ENCODE measurements around the gene PARP9.

PARP9 gene

GRCh38 chr3:122564155-122564912 lies at the start of gene PARP9, which contains the start of gene DTX3L:
PARP9 (minus strand) TSS chr3:122564300; CDS start chr3:122559620, 4,680 bp downstream.
DTX3L (plus strand) TSS chr3:122564338; CDS start chr3:122564427, 89 bp downstream.
- DNase-seq (ENCODE audit: low spot score), result peak; percentile 91
- no peak for TF ChIP-seq CTCF (conservative IDR thresholded peaks at IDR 0.05; ENCODE audit: low read depth)
- H3K27ac ChIP-seq, result peak within 1 kb of the TSS; percentile 80
- CTCF ChIA-PET, result interaction anchor here (0.5 to 0.8 kb wide), 4 partner anchors 28 to 114 kb away, joined by 3 to 4 read pairs (median 3); no protein-coding TSS in a partner anchor
- POLR2A ChIA-PET (ENCODE audit: low non-redundant PET), result interaction anchor here (1.0 kb wide), 2 partner anchors 115 to 230 kb away, joined by 3 to 4 read pairs; partner anchors contain the start of gene HSPBAP1

- CTCF ChIA-PET, result interaction anchor here (0.7 to 0.9 kb wide), 2 partner anchors 20 to 33 kb away, joined by 4 to 5 read pairs; no protein-coding TSS in a partner anchor
Observed at GRCh38 chr3:122612696-122613095, 48.6 kb upstream of the PARP9 start.

GRCh38 chr3:122609798-122610559 lies 45.9 kb upstream of the PARP9 start:
- DNase-seq (ENCODE audit: low spot score), result peak; percentile 80
- TF ChIP-seq CTCF (conservative IDR thresholded peaks at IDR 0.05; ENCODE audit: low read depth), result no peak
- H3K27ac ChIP-seq, result no peak overlapping the region
- POLR2A ChIA-PET (ENCODE audit: low non-redundant PET), result no interaction called here
- CTCF ChIA-PET, result no interaction called here

More at GRCh38 chr3:122612696-122613095, 48.6 kb upstream of the PARP9 start:
- H3K27ac ChIP-seq, result no peak overlapping the region
- POLR2A ChIA-PET (ENCODE audit: low non-redundant PET), result no interaction called here
- no peak for DNase-seq (ENCODE audit: low spot score)
- no peak for TF ChIP-seq CTCF (conservative IDR thresholded peaks at IDR 0.05; ENCODE audit: low read depth)

GRCh38 chr3:122608916-122609315 lies 44.8 kb upstream of the PARP9 start:
- ChIA-PET POLR2A (ENCODE audit: low non-redundant PET) (no interaction called here), CTCF (no interaction called here)
- no peak for DNase-seq (ENCODE audit: low spot score)
- no peak for TF ChIP-seq CTCF (conservative IDR thresholded peaks at IDR 0.05; ENCODE audit: low read depth)
- no peak overlapping the region for H3K27ac ChIP-seq

GRCh38 chr3:122606330-122606729 lies 42.2 kb upstream of the PARP9 start:
- POLR2A ChIA-PET (ENCODE audit: low non-redundant PET), result no interaction called here
- no peak for TF ChIP-seq CTCF (conservative IDR thresholded peaks at IDR 0.05; ENCODE audit: low read depth)
- DNase-seq (ENCODE audit: low spot score), result no peak
- CTCF ChIA-PET, result no interaction called here
- no peak overlapping the region for H3K27ac ChIP-seq

GRCh38 chr3:122603056-122603455 lies 39.0 kb upstream of the PARP9 start:
- H3K27ac ChIP-seq, result no peak overlapping the region
- ChIA-PET CTCF (no interaction called here), POLR2A (ENCODE audit: low non-redundant PET) (no interaction called here)
- no peak for TF ChIP-seq CTCF (conservative IDR thresholded peaks at IDR 0.05; ENCODE audit: low read depth)
- no peak for DNase-seq (ENCODE audit: low spot score)
